Activated CD4-positive, CD25-positive, alpha-beta regulatory T cell treated with anti-CD3 and anti-CD28 coated beads, Interleukin-2, amount 50 U/mL, for 72 hours (primary cell): Measurements from ENCODE around the gene GNB1L.

Experiments used
- DNase-seq: peaks from one replicate; pipeline ENCODE4 v3.0.0; 2021

GNB1L gene

DNA sequence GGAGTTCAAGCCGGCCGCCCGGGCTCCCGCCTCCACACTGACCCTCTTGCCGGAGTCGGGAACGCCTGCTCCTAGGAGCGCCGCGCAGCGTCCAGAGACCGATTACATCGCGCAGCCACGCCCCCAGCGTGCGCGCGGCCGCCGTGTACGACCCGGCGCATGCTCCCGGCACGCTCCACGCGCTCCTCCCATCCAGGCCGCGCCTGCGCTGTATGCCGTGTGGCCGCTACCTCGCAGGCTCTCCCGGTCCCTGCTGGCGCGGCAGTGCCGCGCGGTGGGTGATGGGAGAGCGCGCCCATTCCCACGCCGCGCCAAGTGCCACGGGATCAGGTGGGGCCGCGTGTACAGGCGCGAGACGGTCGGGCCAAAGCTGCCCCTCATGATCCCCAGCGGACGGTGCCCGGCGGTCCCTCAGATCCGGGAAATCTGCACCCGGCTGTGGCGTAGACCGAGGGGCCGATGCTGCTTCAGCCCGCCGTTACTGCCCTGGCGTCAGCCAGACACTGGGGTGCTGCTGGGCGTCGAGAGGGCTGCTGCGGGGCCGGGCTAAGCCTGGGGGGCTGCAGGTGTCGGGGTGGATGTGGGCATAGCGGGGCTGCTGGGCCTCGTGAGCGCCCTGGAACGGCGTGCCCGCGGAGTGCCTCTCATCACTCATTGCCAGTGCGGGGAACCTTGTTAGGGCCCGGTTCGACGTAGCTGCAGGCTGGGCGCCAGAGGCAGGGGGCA is at the start of gene GNB1L, which contains the start of gene RTL10:
TSS of gene GNB1L (minus strand) at position 97 of the 726 bp plus-strand sequence. CDS start 33,519 bp downstream, outside the sequence.
TSS of gene RTL10 (minus strand) at position 97 of the 726 bp plus-strand sequence. CDS start 2,613 bp downstream, outside the sequence.
- peak; percentile 97 for DNase-seq

DNA sequence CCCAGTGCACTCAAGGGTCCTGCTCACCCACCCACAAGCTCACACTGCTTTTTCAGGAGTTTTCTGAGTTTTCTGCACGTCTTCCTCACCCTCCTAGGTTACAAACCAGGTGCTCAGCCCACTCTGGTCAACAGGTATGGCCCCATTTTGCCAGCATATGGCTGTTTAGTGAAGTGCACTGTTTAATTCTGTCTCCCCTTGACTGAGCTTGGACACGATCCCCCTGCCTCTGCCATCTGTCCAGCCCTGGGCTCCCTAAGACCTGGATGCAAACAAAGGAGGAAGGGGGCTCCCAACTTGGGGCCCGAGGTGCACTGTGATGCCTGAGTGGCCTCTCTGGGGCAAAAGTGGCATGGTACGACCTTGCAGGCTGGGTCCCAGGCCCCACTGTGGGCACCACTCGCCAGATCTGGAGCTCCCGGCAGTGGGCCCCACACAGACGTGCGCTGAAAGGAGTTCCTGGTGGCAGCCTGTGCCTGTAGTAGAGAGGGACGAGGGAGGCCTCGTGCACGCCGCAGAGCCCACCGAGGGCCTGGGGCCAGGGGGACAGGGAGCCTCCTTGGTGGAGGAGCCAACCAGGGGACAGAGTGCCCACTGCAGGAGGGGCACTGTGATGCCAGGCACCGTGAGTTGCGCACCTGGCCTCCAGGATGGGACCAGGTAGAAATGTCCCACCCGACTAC is 49.6 kb upstream of the GNB1L start:
- DNase-seq, result no peak

GRCh38 chr22:19903513-19903912 is 48.8 kb upstream of the GNB1L start:
- no peak for DNase-seq

- DNase-seq, result no peak
These were observed 48.4 kb upstream of the GNB1L start for GRCh38 chr22:19903031-19903430.

DNA sequence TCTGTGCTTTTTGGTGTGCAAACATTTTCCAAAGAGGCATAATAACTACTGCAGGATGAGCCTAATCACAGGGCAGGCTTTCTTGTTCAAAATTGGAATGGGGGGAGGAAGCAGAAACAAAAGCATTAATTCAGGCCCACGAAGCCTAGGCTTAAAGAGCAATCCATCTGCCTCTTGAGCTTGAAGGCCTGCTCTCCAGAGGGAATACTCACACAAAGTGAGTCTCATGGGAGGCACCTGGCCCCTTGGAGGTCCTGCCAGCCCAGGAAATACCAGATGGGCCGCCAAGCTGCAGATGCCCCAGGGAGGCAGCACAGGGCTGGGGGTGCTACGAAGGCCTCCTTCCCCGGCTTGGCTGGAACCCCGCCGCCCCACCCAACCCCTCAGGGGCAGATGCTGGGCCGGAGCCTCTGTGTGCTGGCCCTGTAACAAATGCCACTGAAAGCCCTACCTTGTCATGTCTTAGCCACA is 47.6 kb upstream of the GNB1L start:
- DNase-seq, result no peak

- no peak for DNase-seq
These were observed 47.0 kb upstream of the GNB1L start for GRCh38 chr22:19901577-19902244.

- no peak for DNase-seq
These were observed 46.2 kb upstream of the GNB1L start for GRCh38 chr22:19900707-19901436.

GRCh38 chr22:19898831-19899567 is 44.3 kb upstream of the GNB1L start:
- DNase-seq, result no peak

DNA sequence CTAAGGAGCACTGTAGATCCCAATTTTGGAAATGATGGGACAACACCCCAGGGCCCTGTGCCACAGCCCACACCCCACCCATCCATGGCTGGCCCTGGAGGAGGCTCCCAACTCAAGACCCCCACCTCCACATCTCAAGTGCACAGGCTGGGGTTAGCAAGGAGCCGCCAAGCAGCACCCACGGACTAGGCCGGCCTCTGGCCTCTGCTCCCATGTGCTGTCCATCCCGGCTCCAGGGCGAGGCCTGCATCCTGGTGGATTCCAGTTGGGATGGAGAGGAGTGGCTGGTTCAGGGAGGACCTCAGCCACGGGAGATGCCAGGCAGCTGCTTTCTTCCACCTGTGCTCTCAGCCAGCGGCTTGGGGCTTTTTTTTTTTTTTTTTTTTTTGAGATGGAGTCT is 43.5 kb upstream of the GNB1L start:
- DNase-seq, result no peak

DNA sequence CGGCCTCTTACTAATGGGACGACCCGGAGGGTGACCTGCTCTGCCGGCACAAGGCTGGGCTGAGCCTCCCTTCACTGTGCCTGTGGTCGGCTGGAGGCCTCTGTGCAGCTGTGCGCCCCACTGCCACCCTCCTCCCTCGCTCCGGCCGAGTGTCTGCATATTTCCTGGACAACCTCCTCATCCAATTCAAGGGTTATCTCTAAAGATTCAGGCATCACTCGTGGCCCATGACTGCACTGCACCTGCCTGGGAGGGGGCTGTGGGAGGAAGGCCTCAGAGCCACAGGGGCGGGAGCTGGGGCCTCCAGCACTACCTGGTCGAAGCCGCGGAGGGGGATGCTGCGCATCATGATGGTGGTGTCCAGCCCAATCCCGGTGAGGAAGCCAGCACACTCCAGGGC is 43.1 kb upstream of the GNB1L start:
- DNase-seq, result no peak

DNA sequence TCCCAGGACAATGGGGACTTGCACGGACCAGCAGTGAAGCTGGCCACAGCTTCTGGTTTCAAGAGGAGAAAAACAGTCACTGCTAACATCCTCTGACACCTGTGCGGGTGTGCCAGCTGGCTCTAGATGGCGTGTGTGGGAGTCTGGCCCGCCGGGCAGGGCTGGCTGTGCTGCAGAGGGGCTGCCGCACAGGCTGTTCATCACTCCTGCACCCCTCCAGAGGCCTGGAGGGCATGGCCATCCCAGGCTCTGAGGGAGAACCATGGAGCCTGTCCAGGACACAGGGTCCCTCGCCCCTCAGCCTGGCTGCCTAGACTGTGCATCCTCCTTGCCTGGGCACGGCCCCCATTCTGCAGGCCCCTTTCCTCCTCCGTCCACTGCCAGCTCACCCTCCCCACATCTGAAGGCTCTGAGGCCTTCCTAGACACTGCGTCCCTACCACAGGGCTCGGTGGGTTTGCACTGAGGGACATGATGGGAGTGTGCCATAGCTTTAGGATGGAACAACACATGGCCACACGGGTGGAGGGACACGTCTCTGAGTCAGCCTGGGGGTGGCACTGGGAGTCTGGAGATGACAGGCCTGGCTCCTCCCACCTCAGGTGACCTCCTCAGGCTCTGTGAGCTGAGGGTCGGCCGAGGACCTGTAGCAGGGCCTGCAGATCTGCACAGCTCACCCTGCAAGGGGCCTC is 42.1 kb upstream of the GNB1L start:
- no peak for DNase-seq

GRCh38 chr22:19895160-19895849 is 40.6 kb upstream of the GNB1L start:
- no peak for DNase-seq

DNA sequence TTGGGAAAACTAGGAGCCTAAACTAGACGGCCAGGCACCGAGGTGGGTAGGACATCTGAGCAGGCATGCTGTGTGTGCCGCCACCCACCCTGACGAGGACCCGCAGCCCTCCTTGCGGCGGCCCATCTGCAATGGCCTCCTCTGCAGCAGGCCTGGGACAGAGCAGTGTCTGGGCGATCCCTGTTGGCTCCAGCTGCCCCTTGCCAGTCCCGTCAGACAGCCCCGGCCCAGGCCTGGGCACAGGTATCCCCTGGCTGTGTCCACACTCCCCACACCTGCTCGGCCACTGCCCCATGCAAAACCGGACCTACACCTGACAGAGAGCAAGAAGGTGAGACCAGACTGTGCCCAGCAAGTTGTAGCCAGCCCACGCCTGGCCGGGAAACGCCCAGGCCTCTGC is 38.7 kb upstream of the GNB1L start:
- no peak for DNase-seq

DNA sequence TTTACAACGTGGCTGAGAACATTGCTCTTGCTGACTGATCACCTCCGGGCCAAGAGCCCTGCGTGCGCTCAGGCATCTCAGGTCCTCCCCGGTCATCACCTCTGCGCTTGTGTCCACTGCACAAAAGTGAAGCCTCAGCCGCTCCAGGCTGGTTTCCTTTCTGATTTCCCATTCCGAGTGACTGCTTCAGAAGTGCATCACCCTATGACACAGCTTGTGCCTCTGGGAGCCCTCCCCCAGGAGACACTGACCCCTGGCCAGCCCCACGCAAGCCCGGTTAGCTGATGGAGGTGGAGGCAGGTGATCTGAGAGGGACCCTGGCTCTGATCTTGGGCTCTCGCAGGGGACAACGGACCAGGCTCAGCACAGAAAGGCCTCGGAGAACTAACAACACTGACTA is 38.3 kb upstream of the GNB1L start:
- no peak for DNase-seq

DNA sequence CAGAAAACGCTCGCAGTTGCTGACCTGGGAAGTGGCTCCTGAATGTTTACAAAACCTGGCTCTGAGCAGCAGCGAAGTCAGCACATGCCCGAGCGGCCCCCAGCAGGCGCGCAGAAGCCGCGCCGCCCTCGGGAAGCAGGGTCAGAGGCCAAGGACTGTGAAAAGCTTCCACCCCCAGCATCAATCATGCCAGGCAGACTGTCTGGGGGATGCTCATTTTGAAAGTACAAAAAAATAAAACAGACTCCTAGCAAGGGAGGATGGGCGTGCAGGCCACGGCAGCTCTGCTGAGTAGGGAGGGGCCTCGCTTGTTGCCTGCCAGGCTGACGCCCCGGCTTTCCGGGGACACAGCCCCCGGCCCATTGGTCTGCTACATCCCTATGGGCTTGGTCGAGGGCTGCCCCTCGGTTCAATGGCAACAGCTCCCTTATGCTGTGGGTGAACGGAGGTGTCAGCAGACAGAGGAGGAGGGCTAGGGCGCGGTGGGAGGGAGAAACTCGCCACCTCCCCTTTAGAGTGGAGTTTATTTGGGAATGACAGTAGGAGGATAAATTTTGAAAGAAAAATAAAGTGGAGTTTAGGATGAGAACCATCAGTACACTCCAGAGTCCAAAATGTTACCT is 37.7 kb upstream of the GNB1L start:
- DNase-seq, result peak; percentile 53

DNA sequence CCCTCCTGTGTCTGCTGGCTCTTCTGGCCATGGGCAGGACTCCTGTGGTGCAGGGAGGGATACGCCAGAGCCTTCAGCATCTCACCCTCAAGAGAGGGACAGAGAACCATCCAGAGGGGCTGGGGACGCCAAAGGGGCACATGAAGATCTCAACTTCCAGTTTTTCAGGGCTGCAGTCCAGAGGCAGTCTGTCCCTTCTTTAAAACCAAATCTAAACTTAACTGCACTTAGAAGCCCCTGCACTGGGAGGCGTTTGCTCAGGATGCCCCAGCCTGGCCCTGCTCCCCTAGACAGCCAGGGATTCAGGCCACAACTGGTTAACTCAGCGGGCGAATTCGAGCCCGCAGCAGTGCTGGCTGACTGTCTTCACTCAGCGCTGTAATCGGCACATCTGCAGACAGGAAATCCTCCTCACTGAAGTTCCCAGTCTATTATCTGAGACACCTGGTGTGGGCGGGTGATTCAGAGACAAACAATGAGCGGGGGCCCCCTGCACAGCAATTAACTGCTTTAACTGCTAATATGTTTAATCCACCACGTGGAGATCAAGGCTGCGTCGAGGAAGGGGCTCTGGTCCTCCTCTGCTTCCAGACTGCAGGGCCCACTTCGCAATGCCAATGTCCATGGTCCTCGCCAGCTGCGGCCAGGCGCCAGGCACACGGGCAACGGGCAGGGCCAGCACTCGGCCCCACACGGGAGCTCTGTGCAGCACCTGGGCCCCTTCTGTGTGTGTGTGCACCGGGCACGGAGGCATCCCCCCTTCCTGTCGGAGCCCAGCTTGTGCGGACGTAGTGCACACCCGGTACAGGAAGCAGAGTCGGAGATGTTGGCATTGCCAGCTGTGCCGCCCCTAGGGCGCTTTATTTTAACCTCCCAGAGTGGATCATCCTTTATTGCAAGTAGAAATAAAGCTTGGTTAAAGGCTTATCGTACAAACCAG is 36.9 kb upstream of the GNB1L start:
- peak; percentile 69 for DNase-seq

DNA sequence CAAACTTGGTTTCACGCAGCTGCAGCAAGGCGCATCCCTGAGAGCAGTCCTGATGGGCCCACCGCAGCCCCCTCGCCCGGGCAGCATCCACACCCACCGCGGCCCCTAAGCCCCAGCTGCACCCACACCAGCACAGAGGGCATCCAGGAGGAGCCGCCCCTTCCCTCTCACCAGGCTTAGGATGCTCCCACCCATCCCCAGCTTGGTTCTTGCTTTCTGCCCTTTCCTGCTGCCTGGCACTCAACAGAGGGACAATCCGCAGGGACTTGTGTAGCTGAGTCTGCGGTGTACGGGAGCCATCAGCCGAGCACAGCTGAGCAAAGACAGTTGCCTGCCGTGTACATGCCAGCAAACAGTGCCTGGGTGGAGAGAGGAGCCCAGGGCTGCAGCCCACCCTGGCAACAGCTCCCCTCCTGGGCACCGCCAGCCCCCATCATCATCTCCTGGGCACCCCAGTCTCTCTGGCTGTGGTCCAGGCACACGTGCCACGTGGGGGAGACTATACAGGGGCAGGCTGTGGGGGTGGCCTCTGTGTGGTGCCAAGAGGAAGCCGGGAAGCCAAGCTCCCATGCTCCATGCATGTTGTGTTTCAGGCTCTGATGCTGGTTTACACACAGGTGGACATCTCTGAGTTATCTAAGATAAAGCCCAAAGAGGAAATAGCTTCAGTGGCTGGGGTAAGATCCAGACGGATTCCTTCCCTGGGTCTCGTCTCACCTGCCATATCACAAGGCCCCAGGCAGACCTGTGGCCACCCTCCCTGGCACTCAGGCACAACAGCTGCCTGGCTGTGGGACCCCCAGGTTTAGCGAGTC is 36.0 kb upstream of the GNB1L start:
- no peak for DNase-seq

- DNase-seq, result no peak
These were observed 35.3 kb upstream of the GNB1L start for GRCh38 chr22:19889951-19890350.
